H1 (cell line): Measurements from ENCODE around the gene IL13RA1. TPM values are rescaled to one million over a fixed set of nuclear protein-coding genes. Genes with fewer than 3 reads are reported as not detected.

Experiments
- POU5F1 ChIP-seq: IDR thresholded peaks from 2 replicates; pipeline ENCODE4 v1.6.1; 2011; ENCODE audit warnings: low read depth, mild to moderate bottlenecking, low read length, moderate library complexity
- polyA plus RNA-seq, 7 experiments: library from polyadenylated mRNA; depleted of rRNA in 3 of 7; stranded (reverse) in 5 of 7; unstranded in 2 of 7; fragments of >200 nt in 5 of 7; fragments of 200-250 nt in 2 of 7; gene quantifications; 1 replicate in 5 of 7; 2 replicates in 1 of 7; 4 replicates in 1 of 7; pipeline versions ENCODE4 v1.2.1 to v1.2.3, GENCODE V29; 2011 to 2013; ENCODE audit warnings: missing spikeins in 2 of 7, mixed read lengths in 2 of 7
- total RNA-seq: library from RNA; stranded (reverse); fragmentation: NEBNext Ultra II Directional; extraction: Animal tissue kit (Norgen Biotek cat#: 25700); gene quantifications from 2 replicates; pipeline ENCODE4 v1.2.1, GENCODE V29; 2021
- TF ChIP-seq, protein P1 (sequence below): fragments of 300-600 bp; sonication (generic); IDR thresholded peaks from 2 replicates; pipeline ENCODE4 v1.7.1; 2012; ENCODE audit warnings: low read length, moderate library complexity, mild to moderate bottlenecking, inconsistent platforms; ENCODE audit not compliant: insufficient replicate concordance

IL13RA1 gene
- total and polyA plus RNA-seq, 2 of the 8 experiments (the other 6 are each of a cell fraction or from before 2014, with no cell fraction given): 3.3 to 9.4 TPM

DNA sequence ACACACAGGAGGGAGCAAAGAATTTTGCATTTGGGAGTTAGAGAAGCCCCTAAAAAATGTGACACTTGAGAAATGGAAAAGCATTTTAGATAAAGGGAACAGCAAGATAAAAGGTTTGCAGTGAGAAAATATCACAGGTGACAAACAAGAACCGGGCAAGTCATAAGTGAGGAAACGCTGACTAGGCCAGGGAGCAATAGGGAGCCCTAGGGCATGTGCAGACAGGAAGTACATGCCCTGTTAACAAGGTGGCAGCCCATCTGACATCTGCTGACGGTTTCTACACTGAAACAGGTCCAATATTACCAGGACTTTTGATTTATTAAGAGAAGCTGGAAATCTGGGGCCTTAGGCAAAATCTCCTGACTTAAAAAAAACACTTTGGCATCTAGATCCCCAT lies 4.0 kb upstream of the IL13RA1 start (continued):
- TF ChIP-seq, protein P1, sequence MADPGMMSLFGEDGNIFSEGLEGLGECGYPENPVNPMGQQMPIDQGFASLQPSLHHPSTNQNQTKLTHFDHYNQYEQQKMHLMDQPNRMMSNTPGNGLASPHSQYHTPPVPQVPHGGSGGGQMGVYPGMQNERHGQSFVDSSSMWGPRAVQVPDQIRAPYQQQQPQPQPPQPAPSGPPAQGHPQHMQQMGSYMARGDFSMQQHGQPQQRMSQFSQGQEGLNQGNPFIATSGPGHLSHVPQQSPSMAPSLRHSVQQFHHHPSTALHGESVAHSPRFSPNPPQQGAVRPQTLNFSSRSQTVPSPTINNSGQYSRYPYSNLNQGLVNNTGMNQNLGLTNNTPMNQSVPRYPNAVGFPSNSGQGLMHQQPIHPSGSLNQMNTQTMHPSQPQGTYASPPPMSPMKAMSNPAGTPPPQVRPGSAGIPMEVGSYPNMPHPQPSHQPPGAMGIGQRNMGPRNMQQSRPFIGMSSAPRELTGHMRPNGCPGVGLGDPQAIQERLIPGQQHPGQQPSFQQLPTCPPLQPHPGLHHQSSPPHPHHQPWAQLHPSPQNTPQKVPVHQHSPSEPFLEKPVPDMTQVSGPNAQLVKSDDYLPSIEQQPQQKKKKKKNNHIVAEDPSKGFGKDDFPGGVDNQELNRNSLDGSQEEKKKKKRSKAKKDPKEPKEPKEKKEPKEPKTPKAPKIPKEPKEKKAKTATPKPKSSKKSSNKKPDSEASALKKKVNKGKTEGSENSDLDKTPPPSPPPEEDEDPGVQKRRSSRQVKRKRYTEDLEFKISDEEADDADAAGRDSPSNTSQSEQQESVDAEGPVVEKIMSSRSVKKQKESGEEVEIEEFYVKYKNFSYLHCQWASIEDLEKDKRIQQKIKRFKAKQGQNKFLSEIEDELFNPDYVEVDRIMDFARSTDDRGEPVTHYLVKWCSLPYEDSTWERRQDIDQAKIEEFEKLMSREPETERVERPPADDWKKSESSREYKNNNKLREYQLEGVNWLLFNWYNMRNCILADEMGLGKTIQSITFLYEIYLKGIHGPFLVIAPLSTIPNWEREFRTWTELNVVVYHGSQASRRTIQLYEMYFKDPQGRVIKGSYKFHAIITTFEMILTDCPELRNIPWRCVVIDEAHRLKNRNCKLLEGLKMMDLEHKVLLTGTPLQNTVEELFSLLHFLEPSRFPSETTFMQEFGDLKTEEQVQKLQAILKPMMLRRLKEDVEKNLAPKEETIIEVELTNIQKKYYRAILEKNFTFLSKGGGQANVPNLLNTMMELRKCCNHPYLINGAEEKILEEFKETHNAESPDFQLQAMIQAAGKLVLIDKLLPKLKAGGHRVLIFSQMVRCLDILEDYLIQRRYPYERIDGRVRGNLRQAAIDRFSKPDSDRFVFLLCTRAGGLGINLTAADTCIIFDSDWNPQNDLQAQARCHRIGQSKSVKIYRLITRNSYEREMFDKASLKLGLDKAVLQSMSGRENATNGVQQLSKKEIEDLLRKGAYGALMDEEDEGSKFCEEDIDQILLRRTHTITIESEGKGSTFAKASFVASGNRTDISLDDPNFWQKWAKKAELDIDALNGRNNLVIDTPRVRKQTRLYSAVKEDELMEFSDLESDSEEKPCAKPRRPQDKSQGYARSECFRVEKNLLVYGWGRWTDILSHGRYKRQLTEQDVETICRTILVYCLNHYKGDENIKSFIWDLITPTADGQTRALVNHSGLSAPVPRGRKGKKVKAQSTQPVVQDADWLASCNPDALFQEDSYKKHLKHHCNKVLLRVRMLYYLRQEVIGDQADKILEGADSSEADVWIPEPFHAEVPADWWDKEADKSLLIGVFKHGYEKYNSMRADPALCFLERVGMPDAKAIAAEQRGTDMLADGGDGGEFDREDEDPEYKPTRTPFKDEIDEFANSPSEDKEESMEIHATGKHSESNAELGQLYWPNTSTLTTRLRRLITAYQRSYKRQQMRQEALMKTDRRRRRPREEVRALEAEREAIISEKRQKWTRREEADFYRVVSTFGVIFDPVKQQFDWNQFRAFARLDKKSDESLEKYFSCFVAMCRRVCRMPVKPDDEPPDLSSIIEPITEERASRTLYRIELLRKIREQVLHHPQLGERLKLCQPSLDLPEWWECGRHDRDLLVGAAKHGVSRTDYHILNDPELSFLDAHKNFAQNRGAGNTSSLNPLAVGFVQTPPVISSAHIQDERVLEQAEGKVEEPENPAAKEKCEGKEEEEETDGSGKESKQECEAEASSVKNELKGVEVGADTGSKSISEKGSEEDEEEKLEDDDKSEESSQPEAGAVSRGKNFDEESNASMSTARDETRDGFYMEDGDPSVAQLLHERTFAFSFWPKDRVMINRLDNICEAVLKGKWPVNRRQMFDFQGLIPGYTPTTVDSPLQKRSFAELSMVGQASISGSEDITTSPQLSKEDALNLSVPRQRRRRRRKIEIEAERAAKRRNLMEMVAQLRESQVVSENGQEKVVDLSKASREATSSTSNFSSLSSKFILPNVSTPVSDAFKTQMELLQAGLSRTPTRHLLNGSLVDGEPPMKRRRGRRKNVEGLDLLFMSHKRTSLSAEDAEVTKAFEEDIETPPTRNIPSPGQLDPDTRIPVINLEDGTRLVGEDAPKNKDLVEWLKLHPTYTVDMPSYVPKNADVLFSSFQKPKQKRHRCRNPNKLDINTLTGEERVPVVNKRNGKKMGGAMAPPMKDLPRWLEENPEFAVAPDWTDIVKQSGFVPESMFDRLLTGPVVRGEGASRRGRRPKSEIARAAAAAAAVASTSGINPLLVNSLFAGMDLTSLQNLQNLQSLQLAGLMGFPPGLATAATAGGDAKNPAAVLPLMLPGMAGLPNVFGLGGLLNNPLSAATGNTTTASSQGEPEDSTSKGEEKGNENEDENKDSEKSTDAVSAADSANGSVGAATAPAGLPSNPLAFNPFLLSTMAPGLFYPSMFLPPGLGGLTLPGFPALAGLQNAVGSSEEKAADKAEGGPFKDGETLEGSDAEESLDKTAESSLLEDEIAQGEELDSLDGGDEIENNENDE: no peak
- TF ChIP-seq POU5F1: no peak
